Measurements from ENCODE around the gene LRRN3. TPM values are rescaled to one million over a fixed set of nuclear protein-coding genes. Genes with fewer than 3 reads are reported as not detected.

LRRN3 gene
- total and polyA plus RNA-seq, 2 of the 8 experiments (the other 6 are each of a cell fraction or from before 2014, with no cell fraction given), result 0.20 to 0.32 TPM

GRCh38 chr7:111057066-111057465 lies 33.9 kb upstream of the LRRN3 start:
- no peak overlapping the region for H3K4me2 ChIP-seq (ENCODE audit: insufficient read depth in 1 of 2, low read depth in 2 of 2, low read length in 2 of 2)
- TF ChIP-seq JUND (IDR thresholded peaks at IDR 0.05; ENCODE audit: low read length) (no peak), ZNF274 (IDR thresholded peaks at IDR 0.05; ENCODE audit: borderline replicate concordance, extremely low read depth, low read length) (no peak), TAF1 (IDR thresholded peaks at IDR 0.05; ENCODE audit: low read depth, low read length) (no peak), HDAC6 (IDR thresholded peaks at IDR 0.05; ENCODE audit: low read depth, low read length) (no peak)
- H3K18ac ChIP-seq (ENCODE audit: extremely low read depth, low read length), result no peak overlapping the region
- FAIRE-seq, result no peak
- peaks cover 0 to 5% (median 0%) of the 10 kb centered on the region in 4 experiments; a peak in 1 of 7 replicates for H3K4me1 ChIP-seq (replicated peaks in 1 of 4; ENCODE audit: control insufficient read depth in 3 of 4, insufficient read depth in 4 of 4, low read length in 3 of 4)
- H3K36me3 ChIP-seq (ENCODE audit: control insufficient read depth in 2 of 4, insufficient read depth in 4 of 4, low read length in 3 of 4), result no peaks in the 10 kb centered on the region
- no peak overlapping the region for H2AK5ac ChIP-seq (ENCODE audit: low read depth, low read length)
- POLR2A ChIA-PET (ENCODE audit: partially characterized antibody), result no interaction called here
- no peak overlapping the region for H3K4me3 ChIP-seq (ENCODE audit: extremely low read depth in 1 of 4, insufficient read depth in 2 of 4, low read depth in 3 of 4, low read length in 4 of 4)
- H3K9me3 ChIP-seq (ENCODE audit: insufficient read depth in 2 of 2, low read depth in 1 of 2, low read length in 1 of 2), result 0 out of 4 replicates have a peak, but pooled peaks cover 0 to under 1% of the 10 kb centered on the region in 2 experiments
- no peak overlapping the region for H3K9ac ChIP-seq (replicated peaks in 1 of 4; ENCODE audit: extremely low read depth in 1 of 4, low read depth in 3 of 4, low read length in 3 of 4)
- H3K79me1 ChIP-seq (ENCODE audit: low read depth, low read length), result no peaks in the 10 kb centered on the region
- no peak overlapping the region for H2BK5ac ChIP-seq (ENCODE audit: low read depth, low read length)
- H3K23ac ChIP-seq (ENCODE audit: insufficient read length), result no peak overlapping the region
- no peaks in the 10 kb centered on the region for H3K79me2 ChIP-seq (ENCODE audit: control insufficient read depth in 1 of 2, insufficient read depth in 2 of 2, low read length in 2 of 2)
- H3K27ac ChIP-seq (ENCODE audit: low read depth, low read length), result no peak overlapping the region
- H2BK15ac ChIP-seq (ENCODE audit: low read length), result no peak overlapping the region
- H3K56ac ChIP-seq (replicated peaks; ENCODE audit: insufficient read length, low read depth, low read length), result no peak overlapping the region
- no peak overlapping the region for H2BK12ac ChIP-seq (ENCODE audit: low read depth, low read length)
- H2AFZ ChIP-seq (ENCODE audit: low read length), result no peak overlapping the region
- H4K5ac ChIP-seq (ENCODE audit: insufficient read length, low read depth, low read length), result no peak overlapping the region
- H4K8ac ChIP-seq (ENCODE audit: extremely low read depth, insufficient read depth, low read length), result no peak overlapping the region
- H4K20me1 ChIP-seq (replicated peaks in 1 of 2; ENCODE audit: control insufficient read depth in 1 of 2, insufficient read depth in 2 of 2, low read length in 2 of 2), result no peaks in the 10 kb centered on the region
- DNase-seq (ENCODE audit: low read depth in 1 of 2, low spot score in 2 of 2), result no peak
- no peak overlapping the region for H3K4ac ChIP-seq (replicated peaks; ENCODE audit: insufficient read length, low read depth, low read length)
- CTCF ChIA-PET (ENCODE audit: partially characterized antibody), result no interaction called here
- H3K27me3 ChIP-seq (replicated peaks in 1 of 4; ENCODE audit: control insufficient read depth in 3 of 4, extremely low read depth in 1 of 4, insufficient read depth in 3 of 4, low read length in 3 of 4), result no peaks in the 10 kb centered on the region
- H3K14ac ChIP-seq (ENCODE audit: insufficient read length), result no peak overlapping the region
- H2BK20ac ChIP-seq (ENCODE audit: low read length), result no peak overlapping the region
- H2BK120ac ChIP-seq (replicated peaks; ENCODE audit: low read depth, low read length), result no peak overlapping the region
- H3K23me2 ChIP-seq (ENCODE audit: low read depth, low read length), result no peaks in the 10 kb centered on the region
- no peak overlapping the region for H4K91ac ChIP-seq (replicated peaks; ENCODE audit: insufficient read length, low read length)
- 89% methylated on average over 4 of the region's 4 CpGs; no CpG with 5 or more reads in 1 of the 2 experiments for WGBS, 2 experiments (ENCODE audit: extremely low coverage in 1 of 2, insufficient coverage in 1 of 2, insufficient read length in 1 of 2, insufficient replicate concordance in 2 of 2, low coverage in 1 of 2, low lambda C conversion rate in 2 of 2, missing lambda C conversion rate in 1 of 2)

Data from H1 (cell line).